Activated CD4-positive, CD25-positive, alpha-beta regulatory T cell treated with anti-CD3 and anti-CD28 coated beads, Interleukin-2, amount 50 U/mL, for 16 hours (primary cell): ENCODE results near the gene NR1H3.

ENCODE experiments used
- DNase-seq: peaks from one replicate; pipeline ENCODE4 v3.0.0-alpha.2; 2020; ENCODE audit warnings: low read depth, low spot score

Gene NR1H3

GRCh38 chr11:47269829-47270305 is 12.1 kb downstream of the NR1H3 start, which contains the start of gene MADD:
MADD (plus strand) TSS chr11:47270133.
- DNase-seq = peak; percentile 84

- DNase-seq = no peak
Observed at GRCh38 chr11:47270331-47271271, 12.8 kb downstream of the NR1H3 start.

GRCh38 chr11:47271328-47271727 is 13.5 kb downstream of the NR1H3 start:
- no peak for DNase-seq

GRCh38 chr11:47271961-47272661 is 14.3 kb downstream of the NR1H3 start:
- no peak for DNase-seq

- DNase-seq = no peak
Observed at GRCh38 chr11:47272706-47273105, 14.9 kb downstream of the NR1H3 start.

- no peak for DNase-seq
Observed at GRCh38 chr11:47274495-47275235, 16.9 kb downstream of the NR1H3 start.

- no peak for DNase-seq
Observed at GRCh38 chr11:47276923-47277322, 19.1 kb downstream of the NR1H3 start.

GRCh38 chr11:47278058-47278457 is 20.3 kb downstream of the NR1H3 start:
- DNase-seq = no peak

- no peak for DNase-seq
Observed at GRCh38 chr11:47278769-47279168, 21.0 kb downstream of the NR1H3 start.

GRCh38 chr11:47280099-47280498 is 22.3 kb downstream of the NR1H3 start:
- DNase-seq = no peak

- no peak for DNase-seq
Observed at GRCh38 chr11:47280860-47281259, 23.1 kb downstream of the NR1H3 start.

- no peak for DNase-seq
Observed at GRCh38 chr11:47282462-47282861, 24.7 kb downstream of the NR1H3 start.

GRCh38 chr11:47284151-47284550 is 26.4 kb downstream of the NR1H3 start:
- no peak for DNase-seq

GRCh38 chr11:47285969-47286770 is 28.4 kb downstream of the NR1H3 start:
- no peak for DNase-seq

GRCh38 chr11:47288066-47288465 is 30.3 kb downstream of the NR1H3 start:
- DNase-seq = no peak

GRCh38 chr11:47289856-47290255 is 32.1 kb downstream of the NR1H3 start:
- DNase-seq = no peak

GRCh38 chr11:47295385-47295784 is 37.6 kb downstream of the NR1H3 start:
- DNase-seq = no peak

GRCh38 chr11:47296045-47296444 is 38.2 kb downstream of the NR1H3 start:
- DNase-seq = no peak

- DNase-seq = no peak
Observed at GRCh38 chr11:47299078-47299477, 41.3 kb downstream of the NR1H3 start.

- DNase-seq = no peak
Observed at GRCh38 chr11:47302853-47303252, 45.1 kb downstream of the NR1H3 start.
